Measurements from ENCODE around the gene STARD3NL. TPM values are rescaled to one million over a fixed set of nuclear protein-coding genes. Genes with fewer than 3 reads are reported as not detected.

STARD3NL gene
- total and polyA plus RNA-seq, 10 of the 15 experiments (the other 5 are each of a cell fraction or from before 2014, with no cell fraction given): 66.1 to 133 (median 85.7) TPM

DNA sequence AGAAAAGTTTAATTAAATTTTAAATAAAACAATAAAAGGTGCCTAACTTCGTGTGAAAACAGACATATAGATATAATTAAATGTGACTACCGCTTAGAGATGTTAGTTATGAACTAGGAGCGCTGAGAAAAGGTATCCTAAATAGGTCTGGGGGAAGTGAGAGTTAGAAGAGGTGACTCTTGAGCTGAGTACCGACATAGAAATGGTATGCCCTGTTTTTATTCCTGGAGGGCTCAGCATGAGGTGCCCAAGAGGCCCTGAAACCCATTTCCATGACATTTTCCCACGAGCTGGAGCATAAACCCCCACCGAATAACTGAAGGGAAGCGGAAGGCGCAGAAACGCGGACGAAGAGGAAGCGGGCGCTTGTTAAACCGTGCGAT lies 433 bp upstream of the STARD3NL start (continued):
- TF ChIP-seq JUND (IDR thresholded peaks at IDR 0.05; ENCODE audit: low read depth, low read length) (no peak), SRF (IDR thresholded peaks at IDR 0.05; ENCODE audit: low read depth in 2 of 2, low read length in 2 of 2) (no peak), SUPT20H (IDR thresholded peaks at IDR 0.05; ENCODE audit: borderline replicate concordance, control insufficient read depth, low read depth, low read length) (no peak), HDGF (IDR thresholded peaks at IDR 0.05) (no peak), NFYB (IDR thresholded peaks at IDR 0.05; ENCODE audit: insufficient read depth, low read depth, low read length) (no peak), SMAD1 (IDR thresholded peaks at IDR 0.05; ENCODE audit: low read depth, partially characterized antibody) (peak; percentile 50), FOS (IDR thresholded peaks at IDR 0.05; ENCODE audit: borderline replicate concordance, extremely low read depth, insufficient read length) (no peak), TBL1XR1 (IDR thresholded peaks at IDR 0.05; ENCODE audit: low read depth, low read length) (no peak), DPF2 (IDR thresholded peaks at IDR 0.05) (no peak), RUNX3 (IDR thresholded peaks at IDR 0.05; ENCODE audit: low read length) (peak; percentile 47), BACH1 (IDR thresholded peaks at IDR 0.05; ENCODE audit: borderline replicate concordance) (no peak), POU2F2 (IDR thresholded peaks at IDR 0.05; ENCODE audit: borderline replicate concordance, low read depth, low read length) (no peak), NRF1 (conservative IDR thresholded peaks at IDR 0.05; ENCODE audit: low read depth, low read length) (no peak), EED (IDR thresholded peaks at IDR 0.05; ENCODE audit: low read depth) (peak; percentile 92; the same call in 1 of the 2 replicates), MYC (IDR thresholded peaks at IDR 0.05; ENCODE audit: insufficient read depth, insufficient read length, insufficient replicate concordance, low read length, severe bottlenecking) (no peak), MTA3 (IDR thresholded peaks at IDR 0.05; ENCODE audit: borderline replicate concordance, low read length) (no peak), SREBF2 (IDR thresholded peaks at IDR 0.05; ENCODE audit: low read length) (no peak), RELB (IDR thresholded peaks at IDR 0.05; ENCODE audit: low read depth) (peak; percentile 90; the same call in 1 of the 2 replicates), CREM (IDR thresholded peaks at IDR 0.05; ENCODE audit: low read depth) (no peak), CREB1 (IDR thresholded peaks at IDR 0.05; ENCODE audit: low read depth) (no peak), TARDBP (IDR thresholded peaks at IDR 0.05; ENCODE audit: borderline replicate concordance) (no peak), MLLT1 (IDR thresholded peaks at IDR 0.05) (peak; percentile 58; the same call in 1 of the 2 replicates)
- TF ChIP-seq, protein P1, sequence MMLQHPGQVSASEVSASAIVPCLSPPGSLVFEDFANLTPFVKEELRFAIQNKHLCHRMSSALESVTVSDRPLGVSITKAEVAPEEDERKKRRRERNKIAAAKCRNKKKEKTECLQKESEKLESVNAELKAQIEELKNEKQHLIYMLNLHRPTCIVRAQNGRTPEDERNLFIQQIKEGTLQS (IDR thresholded peaks at IDR 0.05; ENCODE audit: borderline replicate concordance, extremely low read depth, low read depth, low read length): no peak
- TF ChIP-seq, protein P2, sequence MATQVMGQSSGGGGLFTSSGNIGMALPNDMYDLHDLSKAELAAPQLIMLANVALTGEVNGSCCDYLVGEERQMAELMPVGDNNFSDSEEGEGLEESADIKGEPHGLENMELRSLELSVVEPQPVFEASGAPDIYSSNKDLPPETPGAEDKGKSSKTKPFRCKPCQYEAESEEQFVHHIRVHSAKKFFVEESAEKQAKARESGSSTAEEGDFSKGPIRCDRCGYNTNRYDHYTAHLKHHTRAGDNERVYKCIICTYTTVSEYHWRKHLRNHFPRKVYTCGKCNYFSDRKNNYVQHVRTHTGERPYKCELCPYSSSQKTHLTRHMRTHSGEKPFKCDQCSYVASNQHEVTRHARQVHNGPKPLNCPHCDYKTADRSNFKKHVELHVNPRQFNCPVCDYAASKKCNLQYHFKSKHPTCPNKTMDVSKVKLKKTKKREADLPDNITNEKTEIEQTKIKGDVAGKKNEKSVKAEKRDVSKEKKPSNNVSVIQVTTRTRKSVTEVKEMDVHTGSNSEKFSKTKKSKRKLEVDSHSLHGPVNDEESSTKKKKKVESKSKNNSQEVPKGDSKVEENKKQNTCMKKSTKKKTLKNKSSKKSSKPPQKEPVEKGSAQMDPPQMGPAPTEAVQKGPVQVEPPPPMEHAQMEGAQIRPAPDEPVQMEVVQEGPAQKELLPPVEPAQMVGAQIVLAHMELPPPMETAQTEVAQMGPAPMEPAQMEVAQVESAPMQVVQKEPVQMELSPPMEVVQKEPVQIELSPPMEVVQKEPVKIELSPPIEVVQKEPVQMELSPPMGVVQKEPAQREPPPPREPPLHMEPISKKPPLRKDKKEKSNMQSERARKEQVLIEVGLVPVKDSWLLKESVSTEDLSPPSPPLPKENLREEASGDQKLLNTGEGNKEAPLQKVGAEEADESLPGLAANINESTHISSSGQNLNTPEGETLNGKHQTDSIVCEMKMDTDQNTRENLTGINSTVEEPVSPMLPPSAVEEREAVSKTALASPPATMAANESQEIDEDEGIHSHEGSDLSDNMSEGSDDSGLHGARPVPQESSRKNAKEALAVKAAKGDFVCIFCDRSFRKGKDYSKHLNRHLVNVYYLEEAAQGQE (IDR thresholded peaks at IDR 0.05; ENCODE audit: low read depth, low read length): no peak
- TF ChIP-seq, protein P3, sequence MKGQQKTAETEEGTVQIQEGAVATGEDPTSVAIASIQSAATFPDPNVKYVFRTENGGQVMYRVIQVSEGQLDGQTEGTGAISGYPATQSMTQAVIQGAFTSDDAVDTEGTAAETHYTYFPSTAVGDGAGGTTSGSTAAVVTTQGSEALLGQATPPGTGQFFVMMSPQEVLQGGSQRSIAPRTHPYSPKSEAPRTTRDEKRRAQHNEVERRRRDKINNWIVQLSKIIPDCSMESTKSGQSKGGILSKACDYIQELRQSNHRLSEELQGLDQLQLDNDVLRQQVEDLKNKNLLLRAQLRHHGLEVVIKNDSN (IDR thresholded peaks at IDR 0.05; ENCODE audit: borderline replicate concordance, extremely low read length, insufficient read depth, low read depth, low read length): no peak
